GM21529 (cell line): ENCODE measurements around the gene SART3.

Source experiments
- ATAC-seq: cut with Tn5 transposase; IDR thresholded peaks from one replicate; pipeline ENCODE4 v1.9.1; 2021; ENCODE audit not compliant: unreplicated experiment

Gene SART3

DNA sequence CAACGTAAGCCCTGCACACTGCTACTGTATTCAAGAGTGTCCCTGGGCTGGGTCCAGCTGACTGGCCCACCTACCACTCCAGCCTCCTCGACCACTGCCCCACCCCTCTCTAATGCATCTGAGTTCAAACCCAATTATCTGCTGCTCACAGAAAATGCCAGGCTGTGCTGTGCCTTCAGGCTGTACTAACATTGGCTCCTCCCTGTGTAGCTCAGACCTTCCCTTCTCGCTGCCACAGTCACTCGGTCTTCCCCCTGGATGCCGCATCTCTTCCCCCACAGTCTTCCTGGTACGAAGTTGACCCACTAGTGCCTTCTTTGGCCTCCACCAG is 33.8 kb downstream of the SART3 start:
- ATAC-seq = no peak

DNA sequence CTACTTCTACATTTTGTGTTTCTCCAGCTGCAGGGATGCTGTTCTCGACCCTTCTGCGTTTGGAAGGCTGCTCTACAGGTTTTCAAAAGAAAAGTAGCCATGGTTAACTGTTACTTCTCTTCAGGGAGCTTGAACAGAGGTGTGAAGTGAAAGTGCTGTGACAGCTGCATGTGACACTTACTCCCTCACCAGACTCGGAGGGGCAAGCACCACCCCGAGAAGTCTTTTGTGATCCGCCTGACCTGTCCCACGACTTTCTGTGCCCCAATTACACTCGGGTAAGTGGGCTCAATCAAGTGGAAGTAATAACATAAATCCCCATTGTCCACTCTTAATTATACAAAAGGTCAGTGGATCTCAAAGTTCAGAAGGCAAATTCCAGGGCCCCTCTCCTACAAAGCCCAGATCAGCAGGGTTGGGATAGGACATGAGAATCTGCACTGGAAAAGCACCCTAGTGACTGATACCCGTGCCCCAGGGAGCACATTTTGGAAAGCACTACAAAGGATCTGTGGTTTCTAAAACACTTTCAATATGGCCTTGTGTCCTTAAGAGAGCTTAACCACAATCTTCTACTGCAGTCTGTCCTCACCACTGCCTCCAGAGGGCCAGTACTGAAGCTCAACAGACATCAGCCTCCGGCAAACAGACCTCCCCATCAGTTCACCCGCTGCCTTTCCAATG is 34.3 kb downstream of the SART3 start:
- no peak for ATAC-seq

GRCh38 chr12:108525681-108526080 is 35.3 kb downstream of the SART3 start:
- ATAC-seq = no peak

DNA sequence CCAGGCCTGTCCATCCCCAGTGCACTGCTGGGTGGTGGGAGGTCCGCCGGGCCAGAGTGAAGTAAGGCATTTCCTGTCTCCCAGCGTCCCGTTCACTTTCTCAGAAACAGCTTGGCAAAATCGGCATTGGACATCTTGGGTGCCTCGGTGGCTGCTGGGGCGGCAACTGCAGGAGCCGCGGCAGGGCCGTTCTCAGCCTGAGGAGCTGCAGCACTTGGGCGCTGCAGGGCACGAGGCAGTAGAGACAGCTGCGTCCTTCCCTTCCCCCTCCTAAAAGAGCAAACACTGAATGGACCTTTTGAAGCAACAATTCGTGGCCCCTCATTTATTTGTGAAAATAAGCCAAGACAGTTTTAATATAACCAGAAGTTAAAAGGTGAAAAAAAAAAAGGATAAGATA is 37.6 kb downstream of the SART3 start:
- no peak for ATAC-seq

- ATAC-seq = no peak
Observed at GRCh38 chr12:108519558-108519957, 41.4 kb downstream of the SART3 start.

DNA sequence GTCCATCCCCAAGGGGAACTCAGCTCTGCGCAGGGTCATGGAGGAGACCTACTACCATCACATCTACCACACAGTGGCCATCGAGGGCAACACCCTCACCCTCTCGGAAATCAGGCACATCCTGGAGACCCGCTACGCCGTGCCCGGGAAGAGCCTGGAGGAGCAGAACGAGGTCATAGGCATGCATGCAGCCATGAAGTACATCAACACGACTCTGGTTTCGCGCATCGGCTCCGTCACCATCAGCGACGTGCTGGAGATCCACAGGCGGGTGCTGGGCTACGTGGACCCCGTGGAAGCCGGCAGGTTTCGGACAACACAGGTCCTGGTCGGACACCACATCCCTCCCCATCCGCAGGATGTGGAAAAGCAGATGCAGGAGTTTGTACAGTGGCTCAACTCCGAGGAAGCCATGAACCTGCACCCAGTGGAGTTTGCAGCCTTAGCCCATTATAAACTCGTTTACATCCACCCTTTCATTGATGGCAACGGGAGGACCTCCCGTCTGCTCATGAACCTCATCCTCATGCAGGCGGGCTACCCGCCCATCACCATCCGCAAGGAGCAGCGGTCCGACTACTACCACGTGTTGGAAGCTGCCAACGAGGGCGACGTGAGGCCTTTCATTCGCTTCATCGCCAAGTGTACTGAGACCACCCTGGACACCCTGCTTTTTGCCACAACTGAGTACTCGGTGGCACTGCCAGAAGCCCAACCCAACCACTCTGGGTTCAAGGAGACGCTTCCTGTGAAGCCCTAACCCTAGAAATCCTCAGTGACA is 42.1 kb downstream of the SART3 start:
- ATAC-seq = no peak

- no peak for ATAC-seq
Observed at GRCh38 chr12:108518101-108518715, 42.8 kb downstream of the SART3 start.

- no peak for ATAC-seq
Observed at GRCh38 chr12:108517288-108518100, 43.5 kb downstream of the SART3 start.

- ATAC-seq = no peak
Observed at GRCh38 chr12:108516511-108517275, 44.3 kb downstream of the SART3 start.

DNA sequence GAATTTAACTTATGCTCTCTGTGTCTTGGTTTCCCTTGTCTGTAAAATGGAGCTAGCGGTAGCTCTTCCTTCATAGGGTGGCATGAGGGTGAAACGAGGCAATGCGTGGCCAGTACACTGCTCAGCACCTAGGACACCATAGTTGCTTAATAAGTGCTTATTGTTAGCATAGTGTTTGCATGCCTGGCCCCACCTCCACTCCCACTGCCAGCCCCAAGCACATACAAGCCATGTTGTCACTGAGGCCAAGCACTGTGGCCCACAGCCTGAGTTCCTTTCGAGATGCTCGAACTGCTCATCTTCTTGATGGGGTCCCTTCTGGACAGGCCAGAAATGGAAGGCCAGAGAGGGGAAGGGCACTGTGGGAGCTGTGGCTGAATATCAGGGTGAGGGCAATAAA is 45.1 kb downstream of the SART3 start:
- ATAC-seq = no peak

GRCh38 chr12:108514973-108515814 is 45.8 kb downstream of the SART3 start, which contains the start of gene FICD:
Gene FICD (plus strand): TSS chr12:108515277. CDS start chr12:108516973, 1,696 bp downstream.
- peak; percentile 81 for ATAC-seq

- peak; percentile 1 for ATAC-seq
Observed at GRCh38 chr12:108514468-108514972, 46.5 kb downstream of the SART3 start.

DNA sequence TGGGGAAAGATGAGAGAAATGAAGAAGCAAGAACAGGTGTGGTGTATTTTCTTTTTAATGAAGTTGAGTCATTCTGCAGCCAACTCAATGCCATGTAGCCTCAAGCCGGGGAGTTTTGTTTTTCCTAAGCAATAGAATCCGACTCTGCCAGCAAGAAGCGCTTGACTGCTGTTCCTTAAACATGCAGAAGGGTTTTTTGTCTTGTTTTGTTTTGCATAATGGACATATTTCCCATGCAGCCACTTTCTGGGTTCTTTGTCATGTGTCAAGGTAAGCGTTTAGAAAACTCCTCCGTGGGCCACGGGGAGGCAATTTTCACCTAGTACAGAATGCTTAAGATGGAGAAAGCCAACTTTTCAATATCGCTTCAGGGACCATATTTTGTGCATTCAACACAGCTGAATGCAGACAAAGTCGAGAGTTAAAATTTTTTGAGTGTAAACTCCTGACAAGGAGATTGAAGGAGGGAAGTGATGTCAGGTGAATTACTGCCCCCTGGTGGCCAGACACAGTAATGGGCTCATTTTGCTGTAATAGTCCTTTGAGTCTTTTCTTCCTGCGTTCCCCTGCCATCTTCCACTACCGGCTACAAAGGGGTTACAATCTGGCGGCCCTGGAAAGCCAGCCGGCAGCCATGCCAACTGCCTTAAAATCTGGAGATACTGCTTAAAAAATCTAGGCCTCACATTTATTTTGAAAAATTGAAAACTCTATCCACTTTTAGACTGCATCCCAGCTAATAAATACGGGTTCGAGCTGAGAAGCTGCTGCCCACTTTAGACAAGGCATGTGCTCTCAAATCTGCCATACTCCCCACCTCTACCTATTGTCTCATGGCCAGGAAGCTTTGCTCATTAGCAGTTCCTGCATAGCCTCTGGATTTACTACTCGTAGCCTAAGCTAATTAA is 49.1 kb downstream of the SART3 start:
- peak; percentile 31 for ATAC-seq

DNA sequence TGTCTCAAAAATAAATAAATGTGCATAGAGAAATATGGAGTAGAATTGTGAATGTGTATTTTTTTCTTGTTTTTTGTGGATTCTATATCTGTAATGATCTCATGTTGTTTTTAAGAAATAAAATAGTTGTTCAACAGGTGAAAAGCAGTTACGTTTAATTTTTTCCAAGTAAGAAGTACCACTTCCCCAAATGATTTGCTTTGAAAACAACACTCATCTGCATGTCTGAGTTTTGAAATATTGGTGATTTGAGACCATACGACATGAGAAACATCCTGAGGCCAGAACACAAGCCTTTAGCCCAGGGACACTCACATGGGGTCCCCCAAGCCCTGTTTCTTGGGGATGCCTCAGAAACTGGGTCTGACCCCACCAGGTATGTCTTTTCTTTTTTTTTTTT is 50.1 kb downstream of the SART3 start:
- no peak for ATAC-seq

DNA sequence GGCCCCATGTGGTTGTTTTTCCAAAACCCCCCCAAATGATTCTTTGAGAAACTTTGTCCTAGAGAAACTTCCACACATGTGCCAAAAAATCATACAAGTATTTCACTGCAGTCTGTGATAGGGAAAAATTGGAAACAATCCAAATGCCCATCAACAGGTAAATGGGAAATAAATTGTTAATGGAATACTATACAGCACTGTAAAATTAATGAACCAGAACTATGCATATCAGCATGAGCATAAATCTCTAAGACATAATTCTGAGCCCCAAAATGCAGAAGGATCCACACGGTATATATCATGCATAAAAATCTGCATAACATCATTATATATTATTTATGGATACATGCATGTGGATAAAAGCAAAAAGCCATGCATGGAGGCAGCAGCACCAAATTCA is 51.2 kb downstream of the SART3 start:
- no peak for ATAC-seq

- ATAC-seq = no peak
Observed at GRCh38 chr12:108507971-108508642, 52.9 kb downstream of the SART3 start.

DNA sequence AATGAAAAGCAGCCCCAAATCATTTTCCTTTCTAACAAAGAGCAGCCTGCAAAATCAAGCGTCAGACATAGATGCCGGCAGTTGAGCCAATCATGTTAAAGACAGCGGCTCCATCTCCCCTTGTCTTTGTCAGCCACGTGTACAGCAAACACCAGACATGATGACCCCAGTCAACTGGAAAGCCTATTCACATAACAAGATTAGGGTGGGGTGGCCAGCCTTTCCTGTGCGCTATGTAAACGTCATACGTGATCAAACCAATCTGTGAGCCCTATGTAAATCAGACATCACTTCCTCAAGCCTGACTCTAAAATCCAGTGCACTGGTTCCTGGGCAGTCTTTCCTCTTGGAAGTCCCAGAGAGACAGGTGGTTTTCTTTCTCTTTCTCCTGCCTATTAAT is 55.8 kb downstream of the SART3 start:
- no peak for ATAC-seq

GRCh38 chr12:108502922-108503321 is 58.1 kb downstream of the SART3 start:
- no peak for ATAC-seq
